ENCODE data around the gene FSTL5.
A peak's percentile ranks its signal among the peaks of the same experiment; 100 is the strongest.

Gene FSTL5

DNA sequence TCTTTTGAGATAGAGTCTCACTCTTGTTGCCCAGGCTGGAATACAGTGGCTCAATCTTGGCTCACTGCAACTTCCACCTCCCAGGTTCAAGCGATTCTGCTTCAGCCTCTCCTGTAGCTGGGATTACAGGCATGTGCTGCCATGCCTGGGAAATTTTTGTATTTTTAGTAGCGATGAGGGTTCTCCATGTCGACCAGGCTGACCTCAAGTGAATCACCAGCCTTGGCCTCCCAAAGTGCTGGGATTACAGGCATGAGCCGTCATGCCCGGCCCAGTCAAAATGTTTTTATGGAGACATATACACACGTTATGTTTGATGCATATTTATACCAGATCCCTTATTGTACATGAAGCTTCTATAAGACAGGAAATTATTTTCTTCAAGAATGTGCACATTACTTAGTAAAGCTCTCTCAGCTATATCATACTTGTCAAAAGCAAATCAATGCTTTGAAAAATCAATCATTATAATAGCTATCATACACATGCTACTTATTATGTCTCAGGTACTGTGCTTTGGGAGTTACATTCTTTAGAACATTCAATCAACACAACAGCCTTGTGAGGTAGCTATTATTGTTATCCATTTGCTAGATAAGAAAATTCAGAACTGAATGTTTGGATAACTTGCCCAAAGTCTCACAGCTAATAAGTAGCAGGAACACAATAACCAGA, 269.2 kb downstream of the FSTL5 start:
- Histone ChIP-seq H3K4me3 (no peak overlapping the region), H3K27me3 (no peaks in the 10 kb centered on the region), H3K9ac (no peak overlapping the region), H3K9me3 (replicated peaks in 1 of 11) (no peaks in the 10 kb centered on the region), H3K27ac (no peak overlapping the region), H3K4me2 (peak overlapping the region in 3 of 11 experiments; percentile 49 to 78 (median 51); a peak in 5 of 22 replicates), H3K36me3 (no peaks in the 10 kb centered on the region), H4K20me1 (no peaks in the 10 kb centered on the region), H3K4me1 (peaks cover 0 to 34% (median 0%) of the 10 kb centered on the region in 10 experiments; a peak in 6 of 20 replicates)
- TF ChIP-seq Cebpa-rat (IDR thresholded peaks at IDR 0.05), result no peak

GRCh38 chr4:161894014-161894413, 269.8 kb downstream of the FSTL5 start:
- peak overlapping the region in 2 of 11 experiments; percentile 60 to 66; a peak in 4 of 22 replicates for H3K27ac ChIP-seq
- no peaks in the 10 kb centered on the region for H3K27me3 ChIP-seq
- H3K4me3 ChIP-seq, result no peak overlapping the region
- no peaks in the 10 kb centered on the region for H4K20me1 ChIP-seq
- TF ChIP-seq Cebpa-rat (IDR thresholded peaks at IDR 0.05), result no peak
- peak overlapping the region in 3 of 11 experiments; percentile 49 to 78 (median 51); a peak in 4 of 22 replicates for H3K4me2 ChIP-seq
- no peaks in the 10 kb centered on the region for H3K9me3 ChIP-seq (replicated peaks in 1 of 11)
- no peaks in the 10 kb centered on the region for H3K36me3 ChIP-seq
- no peak overlapping the region for H3K9ac ChIP-seq
- H3K4me1 ChIP-seq, result peaks cover 0 to 34% (median 0%) of the 10 kb centered on the region in 10 experiments; a peak in 6 of 20 replicates

- no peaks in the 10 kb centered on the region for H3K9me3 ChIP-seq (replicated peaks in 1 of 11)
- H3K36me3 ChIP-seq, result no peaks in the 10 kb centered on the region
- H3K4me2 ChIP-seq, result peak overlapping the region in 3 of 11 experiments; percentile 49 to 78 (median 51); a peak in 4 of 22 replicates
- no peak for TF ChIP-seq Cebpa-rat (IDR thresholded peaks at IDR 0.05)
- no peaks in the 10 kb centered on the region for H3K27me3 ChIP-seq
- peak overlapping the region in 4 of 11 experiments; percentile 10 to 66 (median 44); a peak in 6 of 22 replicates for H3K27ac ChIP-seq
- H3K9ac ChIP-seq, result no peak overlapping the region
- H3K4me3 ChIP-seq, result no peak overlapping the region
- no peaks in the 10 kb centered on the region for H4K20me1 ChIP-seq
- peaks cover 0 to 34% (median 0%) of the 10 kb centered on the region in 10 experiments; a peak in 6 of 20 replicates for H3K4me1 ChIP-seq
Observed at GRCh38 chr4:161893566-161893965, 270.2 kb downstream of the FSTL5 start.

DNA sequence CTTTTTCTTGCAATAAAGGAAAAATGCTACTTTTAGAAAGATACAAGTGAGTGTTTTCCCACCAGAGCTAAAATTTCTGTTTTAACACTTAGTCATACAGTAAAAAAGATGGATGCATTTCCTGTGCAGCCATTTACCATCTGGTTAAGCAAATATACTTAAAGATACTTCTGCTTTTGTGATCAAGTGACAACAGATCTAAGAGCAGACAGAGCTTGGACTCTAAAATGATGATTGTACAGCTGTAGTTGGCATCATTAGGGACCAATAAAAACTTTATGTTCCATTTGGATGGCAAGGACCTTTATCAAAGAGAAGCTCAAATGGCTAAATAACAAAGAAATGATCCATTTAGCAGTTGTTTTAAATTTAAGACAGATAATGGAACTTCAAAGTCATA, 270.8 kb downstream of the FSTL5 start:
- H3K9ac ChIP-seq, result no peak overlapping the region
- H3K4me2 ChIP-seq, result peak overlapping the region in 3 of 11 experiments; percentile 49 to 78 (median 51); a peak in 4 of 22 replicates
- H3K4me1 ChIP-seq, result peaks cover 0 to 34% (median 0%) of the 10 kb centered on the region in 10 experiments; a peak in 6 of 20 replicates
- no peaks in the 10 kb centered on the region for H3K9me3 ChIP-seq (replicated peaks in 1 of 11)
- no peaks in the 10 kb centered on the region for H3K36me3 ChIP-seq
- H3K27ac ChIP-seq, result peak overlapping the region in 4 of 11 experiments; percentile 10 to 66 (median 44); a peak in 5 of 22 replicates
- no peaks in the 10 kb centered on the region for H4K20me1 ChIP-seq
- TF ChIP-seq Cebpa-rat (IDR thresholded peaks at IDR 0.05), result no peak
- no peak overlapping the region for H3K4me3 ChIP-seq
- H3K27me3 ChIP-seq, result no peaks in the 10 kb centered on the region

DNA sequence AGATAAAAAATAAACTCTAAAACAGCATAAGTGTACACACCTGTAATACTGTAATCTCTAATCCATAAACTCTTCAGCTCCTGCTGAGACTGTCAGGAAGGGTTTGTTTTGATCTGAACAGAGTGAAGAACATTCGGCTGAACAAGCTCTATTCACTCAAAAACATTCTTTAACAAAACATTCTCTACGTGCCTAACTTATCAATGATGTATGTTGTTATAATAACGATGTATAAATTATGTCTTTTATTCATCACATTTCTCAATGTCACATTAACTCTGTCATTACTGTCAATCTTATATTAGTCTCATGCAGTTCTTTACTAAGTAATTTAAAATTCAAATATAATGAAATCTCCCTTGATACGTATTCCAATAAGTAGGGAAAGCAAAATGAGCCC, 280.6 kb downstream of the FSTL5 start:
- Histone ChIP-seq H3K4me1 (peaks cover 0 to 12% (median 0%) of the 10 kb centered on the region in 10 experiments; a peak in 3 of 20 replicates), H3K36me3 (no peaks in the 10 kb centered on the region), H3K9ac (no peak overlapping the region), H3K27me3 (peaks cover 0 to 8% (median 0%) of the 10 kb centered on the region in 11 experiments; a peak in 1 of 22 replicates), H3K9me3 (replicated peaks in 1 of 11) (no peaks in the 10 kb centered on the region), H3K27ac (no peak overlapping the region), H3K4me2 (no peak overlapping the region), H4K20me1 (no peaks in the 10 kb centered on the region), H3K4me3 (no peak overlapping the region)
- no peak for TF ChIP-seq Cebpa-rat (IDR thresholded peaks at IDR 0.05)

- no peaks in the 10 kb centered on the region for H4K20me1 ChIP-seq
- H3K27ac ChIP-seq, result no peak overlapping the region
- no peak overlapping the region for H3K4me2 ChIP-seq
- H3K4me1 ChIP-seq, result peaks cover 0 to 12% (median 0%) of the 10 kb centered on the region in 10 experiments; a peak in 3 of 20 replicates
- H3K36me3 ChIP-seq, result no peaks in the 10 kb centered on the region
- no peak for TF ChIP-seq Cebpa-rat (IDR thresholded peaks at IDR 0.05)
- no peak overlapping the region for H3K9ac ChIP-seq
- no peaks in the 10 kb centered on the region for H3K9me3 ChIP-seq (replicated peaks in 1 of 11)
- no peak overlapping the region for H3K4me3 ChIP-seq
- H3K27me3 ChIP-seq, result peaks cover 0 to 8% (median 0%) of the 10 kb centered on the region in 11 experiments; a peak in 1 of 22 replicates
Observed at GRCh38 chr4:161881370-161881769, 282.4 kb downstream of the FSTL5 start.

GRCh38 chr4:161869511-161869910, 294.3 kb downstream of the FSTL5 start:
- no peak overlapping the region for H3K4me3 ChIP-seq
- H3K9me3 ChIP-seq (replicated peaks in 1 of 11), result no peaks in the 10 kb centered on the region
- no peaks in the 10 kb centered on the region for H3K36me3 ChIP-seq
- H3K4me2 ChIP-seq, result no peak overlapping the region
- no peaks in the 10 kb centered on the region for H3K4me1 ChIP-seq
- no peaks in the 10 kb centered on the region for H4K20me1 ChIP-seq
- no peak overlapping the region for H3K9ac ChIP-seq
- no peak for TF ChIP-seq Cebpa-rat (IDR thresholded peaks at IDR 0.05)
- no peaks in the 10 kb centered on the region for H3K27me3 ChIP-seq
- H3K27ac ChIP-seq, result no peak overlapping the region

- Histone ChIP-seq H3K4me2 (no peak overlapping the region), H3K9me3 (replicated peaks in 1 of 11) (no peaks in the 10 kb centered on the region), H3K9ac (no peak overlapping the region), H3K27ac (no peak overlapping the region), H3K4me1 (no peaks in the 10 kb centered on the region), H3K27me3 (no peaks in the 10 kb centered on the region), H4K20me1 (no peaks in the 10 kb centered on the region), H3K4me3 (no peak overlapping the region), H3K36me3 (no peaks in the 10 kb centered on the region)
- TF ChIP-seq Cebpa-rat (IDR thresholded peaks at IDR 0.05), result no peak
Observed at GRCh38 chr4:161856711-161857326, 307.0 kb downstream of the FSTL5 start.

GRCh38 chr4:161850631-161851030, 313.2 kb downstream of the FSTL5 start:
- TF ChIP-seq Cebpa-rat (IDR thresholded peaks at IDR 0.05), result no peak
- no peaks in the 10 kb centered on the region for H3K36me3 ChIP-seq
- no peaks in the 10 kb centered on the region for H4K20me1 ChIP-seq
- H3K4me1 ChIP-seq, result no peaks in the 10 kb centered on the region
- H3K27me3 ChIP-seq, result no peaks in the 10 kb centered on the region
- peaks cover 0 to 9% (median 7%) of the 10 kb centered on the region in 11 experiments; a peak in 15 of 22 replicates for H3K9me3 ChIP-seq (replicated peaks in 1 of 11)
- no peak overlapping the region for H3K4me3 ChIP-seq
- H3K27ac ChIP-seq, result no peak overlapping the region
- no peak overlapping the region for H3K9ac ChIP-seq
- no peak overlapping the region for H3K4me2 ChIP-seq
